Thoracic aorta (tissue), 2 donors: ENCODE results near the gene BLOC1S6. TPM values are rescaled to one million over a fixed set of nuclear protein-coding genes. Genes with fewer than 3 reads are reported as not detected.
"Not testable (repeated sequence)": the region's sequence is repeated elsewhere in the genome, so short reads cannot be mapped to it uniquely, and the experiment has no call there.

Experiments used
- ATAC-seq: fragments of 150-250 bp; one replicate; pipeline ENCODE4 v1.8.0; 2017; ENCODE audit warnings: low read depth; ENCODE audit not compliant: insufficient number of reproducible peaks, low FRiP score
- DNase-seq: peaks from one replicate; pipeline ENCODE4 v3.0.0-alpha.2; 2020; ENCODE audit warnings: low spot score
- H3K27ac ChIP-seq, 2 donors: fragments of 200-600 bp; sonication (generic); 1 replicate in 1 of 2; 2 replicates in 1 of 2; pipeline ENCODE4 v1.5.1; 2016; ENCODE audit warnings: mild to moderate bottlenecking in 2 of 2, moderate library complexity in 2 of 2
- H3K27me3 ChIP-seq: fragments of 200-600 bp; sonication (generic); replicated peaks from 2 replicates; pipeline ENCODE4 v1.6.0; 2016; ENCODE audit warnings: mild to moderate bottlenecking; ENCODE audit not compliant: insufficient read depth
- H3K36me3 ChIP-seq: fragments of 200-600 bp; sonication (generic); one replicate; pipeline ENCODE4 v1.5.1; 2016
- H3K4me1 ChIP-seq, 2 donors: fragments of 200-600 bp; sonication (generic); 1 replicate in 1 of 2; 2 replicates in 1 of 2; pipeline versions ENCODE4 v1.5.1 to v1.6.0; 2016; ENCODE audit warnings: low read depth in 2 of 2, mild to moderate bottlenecking in 1 of 2; ENCODE audit not compliant: control insufficient read depth in 1 of 2
- H3K4me3 ChIP-seq: fragments of 200-600 bp; sonication (generic); 2 replicates; pipeline ENCODE4 v1.5.1; 2016; ENCODE audit warnings: mild to moderate bottlenecking
- H3K9me3 ChIP-seq: fragments of 200-600 bp; sonication (generic); 2 replicates; pipeline ENCODE4 v1.5.1; 2016
- total RNA-seq, 2 donors: library from RNA; depleted of rRNA; stranded (reverse); fragments of >200 nt; gene quantifications; one replicate each; pipeline versions ENCODE4 v1.1.0 to v1.2.3, GENCODE V29; 2016
- TF ChIP-seq, protein P1 (sequence below): fragments of 200-600 bp; sonication (generic); IDR thresholded peaks from one replicate; pipeline ENCODE4 v1.5.1; 2019; ENCODE audit warnings: antibody characterized with exemption

BLOC1S6 gene
- total RNA-seq, 2 donors from 2014 or later = 41.4 to 85.3 TPM

DNA sequence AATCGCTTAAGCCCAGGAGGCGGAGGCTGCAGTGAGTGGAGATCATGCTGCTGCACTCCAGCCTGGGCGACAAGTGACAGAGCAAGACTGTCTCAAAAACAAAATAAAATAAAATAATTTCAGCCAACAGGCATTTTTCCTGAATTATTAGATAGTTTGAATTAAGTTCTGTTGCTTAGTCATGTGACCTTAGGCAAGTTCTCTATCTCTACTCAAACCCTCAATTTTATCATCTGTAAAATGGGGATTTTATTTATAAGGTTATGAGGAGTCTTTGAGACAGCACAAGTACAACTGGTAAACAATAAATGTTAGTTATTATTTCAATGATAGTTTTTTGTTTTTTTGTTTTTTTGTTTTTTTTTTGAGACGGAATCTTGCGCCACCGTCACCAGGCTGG is 60.6 kb downstream of the BLOC1S6 start:
- TF ChIP-seq, protein P1, sequence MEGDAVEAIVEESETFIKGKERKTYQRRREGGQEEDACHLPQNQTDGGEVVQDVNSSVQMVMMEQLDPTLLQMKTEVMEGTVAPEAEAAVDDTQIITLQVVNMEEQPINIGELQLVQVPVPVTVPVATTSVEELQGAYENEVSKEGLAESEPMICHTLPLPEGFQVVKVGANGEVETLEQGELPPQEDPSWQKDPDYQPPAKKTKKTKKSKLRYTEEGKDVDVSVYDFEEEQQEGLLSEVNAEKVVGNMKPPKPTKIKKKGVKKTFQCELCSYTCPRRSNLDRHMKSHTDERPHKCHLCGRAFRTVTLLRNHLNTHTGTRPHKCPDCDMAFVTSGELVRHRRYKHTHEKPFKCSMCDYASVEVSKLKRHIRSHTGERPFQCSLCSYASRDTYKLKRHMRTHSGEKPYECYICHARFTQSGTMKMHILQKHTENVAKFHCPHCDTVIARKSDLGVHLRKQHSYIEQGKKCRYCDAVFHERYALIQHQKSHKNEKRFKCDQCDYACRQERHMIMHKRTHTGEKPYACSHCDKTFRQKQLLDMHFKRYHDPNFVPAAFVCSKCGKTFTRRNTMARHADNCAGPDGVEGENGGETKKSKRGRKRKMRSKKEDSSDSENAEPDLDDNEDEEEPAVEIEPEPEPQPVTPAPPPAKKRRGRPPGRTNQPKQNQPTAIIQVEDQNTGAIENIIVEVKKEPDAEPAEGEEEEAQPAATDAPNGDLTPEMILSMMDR = no peak
- ATAC-seq (no peak), DNase-seq (no peak)
- Histone ChIP-seq H3K4me1 (peaks cover 41 to 55% of the 10 kb centered on the region in 2 donors), H3K27ac (no peak overlapping the region), H3K27me3 (no peaks in the 10 kb centered on the region), H3K9me3 (no peaks in the 10 kb centered on the region), H3K4me3 (no peak overlapping the region), H3K36me3 (no peaks in the 10 kb centered on the region)

DNA sequence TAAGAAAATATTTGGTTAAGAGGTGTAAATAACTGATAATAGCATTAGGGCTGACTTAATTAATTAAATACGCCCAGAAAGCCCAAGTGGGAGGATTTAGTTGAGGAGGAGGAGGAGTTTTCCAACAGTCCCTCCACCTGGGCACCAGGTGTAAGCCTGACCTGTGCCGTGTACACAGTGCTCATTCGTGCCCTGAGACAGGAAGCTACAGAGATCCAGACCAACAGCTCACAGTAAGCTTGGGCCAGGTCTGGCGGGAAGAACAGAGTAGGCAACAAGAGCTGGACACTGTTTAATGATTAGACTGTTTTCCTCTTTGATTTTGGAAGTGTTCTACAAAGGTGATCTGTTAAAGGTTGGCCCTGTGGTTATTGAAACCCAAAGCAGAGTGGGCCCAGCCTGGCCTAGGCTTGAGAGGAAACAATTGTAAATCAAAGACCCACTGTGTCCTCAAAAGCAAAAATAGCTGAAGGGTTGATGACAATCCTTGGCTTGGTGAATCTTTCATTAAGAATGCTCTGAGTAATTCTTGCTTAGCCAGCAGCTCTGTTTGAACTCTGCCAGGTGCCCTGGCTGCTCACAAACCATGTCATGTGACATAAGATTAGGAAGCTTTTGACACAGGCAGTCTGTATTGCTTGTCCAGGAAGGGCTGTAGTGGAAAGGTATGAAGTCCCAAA is 61.5 kb downstream of the BLOC1S6 start:
- H3K36me3 ChIP-seq = no peaks in the 10 kb centered on the region
- H3K27ac ChIP-seq = peak overlapping the region in 1 of 2 donors; percentile 12
- no peak for DNase-seq
- H3K4me3 ChIP-seq = no peak overlapping the region
- no peak for ATAC-seq
- TF ChIP-seq, protein P1 = no peak
- H3K27me3 ChIP-seq = no peaks in the 10 kb centered on the region
- H3K4me1 ChIP-seq = peaks cover 40 to 55% of the 10 kb centered on the region in 2 donors
- no peaks in the 10 kb centered on the region for H3K9me3 ChIP-seq

DNA sequence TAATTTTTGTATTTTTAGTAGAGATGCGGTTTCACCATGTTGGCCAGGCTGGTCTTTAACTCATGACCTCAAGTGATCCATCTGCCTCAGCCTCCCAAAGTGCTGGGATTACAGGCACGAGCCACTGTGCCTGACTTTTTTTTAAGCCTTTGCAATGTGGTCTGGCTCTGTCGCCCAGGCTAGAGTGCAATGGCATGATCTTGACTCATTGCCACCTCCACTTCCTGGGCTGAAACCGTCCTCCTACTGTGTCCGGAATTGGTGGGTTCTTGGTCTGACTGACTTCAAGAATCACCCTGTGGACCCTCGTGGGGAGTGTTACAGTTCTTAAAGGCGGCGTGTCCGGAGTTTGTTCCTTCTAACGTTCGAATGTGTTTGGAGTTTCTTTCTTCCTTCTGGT is 62.8 kb downstream of the BLOC1S6 start:
- not testable (repeated sequence) for ATAC-seq, H3K27me3 ChIP-seq, H3K36me3 ChIP-seq, H3K4me3 ChIP-seq, DNase-seq, H3K27ac ChIP-seq, H3K9me3 ChIP-seq
- peaks cover 44 to 61% of the 10 kb centered on the region in 2 donors for H3K4me1 ChIP-seq

DNA sequence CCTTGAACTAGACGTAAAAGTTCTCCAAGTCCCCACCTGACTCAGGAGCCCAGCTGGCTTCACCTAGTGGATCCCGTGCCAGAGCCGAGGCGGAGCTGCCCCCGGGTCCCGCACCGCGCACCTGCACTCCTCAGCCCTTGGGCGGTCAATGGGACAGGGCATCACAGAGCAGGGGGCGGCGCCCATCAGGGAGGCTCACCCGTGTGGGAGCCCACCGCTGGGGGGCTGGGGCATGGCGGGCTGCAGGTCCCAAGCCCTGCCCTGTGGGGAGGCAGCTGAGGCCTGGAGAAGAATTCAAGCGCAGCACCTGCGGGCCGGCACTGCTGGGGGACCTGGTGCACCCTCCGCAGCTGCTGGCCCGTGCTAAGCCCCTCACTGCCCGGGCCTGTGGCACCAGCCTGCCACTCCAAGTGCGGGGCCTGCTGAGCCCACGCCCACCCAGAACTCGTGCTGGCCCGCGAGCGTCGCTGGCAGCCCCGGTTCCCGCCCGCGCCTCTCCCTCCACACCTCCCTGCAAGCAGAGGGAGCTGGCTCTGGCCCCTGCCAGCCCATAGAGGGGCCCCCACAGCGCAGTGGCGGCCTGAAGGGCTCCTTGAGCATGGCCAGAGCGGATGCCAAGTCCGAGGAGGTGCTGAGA is 63.8 kb downstream of the BLOC1S6 start:
- no peak for DNase-seq
- Histone ChIP-seq H3K4me1 (peaks cover 35 to 53% of the 10 kb centered on the region in 2 donors), H3K27ac (no peak overlapping the region), H3K4me3 (no peak overlapping the region), H3K9me3 (no peaks in the 10 kb centered on the region), H3K27me3 (no peaks in the 10 kb centered on the region), H3K36me3 (no peaks in the 10 kb centered on the region)
- TF ChIP-seq, protein P1 = no peak
- no peak for ATAC-seq

DNA sequence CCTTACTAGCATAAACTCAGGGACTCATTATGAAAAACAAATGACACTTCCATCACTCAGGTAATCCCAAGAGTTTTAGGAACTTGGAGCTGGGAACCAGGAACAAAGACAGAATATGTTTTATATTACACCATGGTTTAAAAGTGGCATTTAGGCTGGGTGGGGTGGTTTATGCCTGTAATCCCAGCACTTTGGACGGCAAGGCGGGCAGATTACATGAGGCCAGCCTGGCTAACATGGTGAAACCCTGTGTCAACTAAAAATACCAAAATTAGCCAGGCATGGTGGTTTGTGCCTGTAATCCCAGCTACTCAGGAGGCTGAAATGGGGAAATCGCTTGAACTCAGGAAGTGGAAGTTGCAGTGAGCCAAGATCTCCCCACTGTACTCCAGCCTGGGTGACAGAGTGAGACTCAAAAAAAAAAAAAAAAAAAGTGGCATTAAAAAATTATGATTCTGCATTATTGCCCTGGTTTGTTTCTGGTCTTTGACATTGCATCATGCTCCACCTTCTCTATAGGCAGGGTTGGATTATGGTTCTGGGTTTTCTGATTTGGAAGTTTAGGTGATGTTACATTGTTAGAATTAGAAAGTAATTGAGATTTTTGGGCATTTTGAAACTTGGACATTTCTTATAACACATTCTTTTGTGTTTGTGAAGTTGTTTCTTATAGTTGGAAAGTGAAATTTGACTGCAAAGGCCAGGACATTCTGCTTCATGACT is 66.7 kb downstream of the BLOC1S6 start:
- peak overlapping the region in 1 of 2 donors; percentile 9 for H3K27ac ChIP-seq
- DNase-seq (no peak), ATAC-seq (no peak)
- no peaks in the 10 kb centered on the region for H3K36me3 ChIP-seq
- TF ChIP-seq, protein P1 = no peak
- no peak overlapping the region for H3K4me3 ChIP-seq
- peaks cover 18 to 35% of the 10 kb centered on the region in 2 donors for H3K4me1 ChIP-seq
- H3K9me3 ChIP-seq = no peaks in the 10 kb centered on the region
- no peaks in the 10 kb centered on the region for H3K27me3 ChIP-seq
